Neuronal stem cell (in vitro differentiated cells): ENCODE data around the gene AUTS2.

Source experiments
- DNase-seq: peaks from one replicate; pipeline ENCODE4 v3.0.0-alpha.2; 2013; ENCODE audit warnings: low spot score
- H2AFZ ChIP-seq: one replicate; pipeline ENCODE4 v1.6.1; 2013; ENCODE audit warnings: mild to moderate bottlenecking, low read length, inconsistent platforms
- H2AK5ac ChIP-seq: 2 replicates; pipeline ENCODE4 v1.6.1; 2013; ENCODE audit warnings: low read depth, mild to moderate bottlenecking, inconsistent platforms, low read length, moderate library complexity, mixed read lengths
- H2BK120ac ChIP-seq: 2 replicates; pipeline ENCODE4 v1.6.1; 2013; ENCODE audit warnings: low read depth, mild to moderate bottlenecking, inconsistent platforms, low read length, moderate library complexity, mixed read lengths
- H2BK12ac ChIP-seq: one replicate; pipeline ENCODE4 v1.6.1; 2013; ENCODE audit warnings: low read length, inconsistent platforms
- H2BK15ac ChIP-seq: 2 replicates; pipeline ENCODE4 v1.6.1; 2013; ENCODE audit warnings: mild to moderate bottlenecking, low read length, inconsistent platforms, mixed read lengths
- H2BK5ac ChIP-seq: one replicate; pipeline ENCODE4 v1.6.1; 2013; ENCODE audit warnings: inconsistent platforms, mild to moderate bottlenecking, low read length, moderate library complexity
- H3K14ac ChIP-seq: one replicate; pipeline ENCODE4 v1.6.1; 2013; ENCODE audit warnings: low read length, inconsistent platforms
- H3K18ac ChIP-seq: 2 replicates; pipeline ENCODE4 v1.6.1; 2013; ENCODE audit warnings: low read length, inconsistent platforms
- H3K23ac ChIP-seq: 2 replicates; pipeline ENCODE4 v1.6.1; 2013; ENCODE audit warnings: low read depth, mild to moderate bottlenecking, mixed read lengths, low read length, inconsistent platforms; ENCODE audit not compliant: poor library complexity
- H3K27ac ChIP-seq: replicated peaks from 3 replicates; pipeline ENCODE4 v1.5.1; 2013; ENCODE audit warnings: low read length, inconsistent platforms
- H3K27me3 ChIP-seq, 3 experiments: 2 replicates each; pipeline ENCODE4 v1.6.1; 2013; ENCODE audit warnings: low read length in 3 of 3, mild to moderate bottlenecking in 2 of 3, inconsistent platforms in 1 of 3, low read depth in 1 of 3, mixed read lengths in 1 of 3, moderate library complexity in 1 of 3; ENCODE audit not compliant: control insufficient read depth in 3 of 3, insufficient read depth in 3 of 3
- H3K36me3 ChIP-seq, 2 donors: replicated peaks in 1 of 2; 2 replicates each; pipeline ENCODE4 v1.6.1; 2013; ENCODE audit warnings: low read length in 2 of 2; ENCODE audit not compliant: control insufficient read depth in 2 of 2, insufficient read depth in 2 of 2
- H3K4ac ChIP-seq: 2 replicates; pipeline ENCODE4 v1.6.1; 2013; ENCODE audit warnings: inconsistent platforms, mild to moderate bottlenecking, low read length, moderate library complexity
- H3K4me1 ChIP-seq, 2 donors: 1 replicate in 1 of 2; 2 replicates in 1 of 2; pipeline ENCODE4 v1.6.1; 2013; ENCODE audit warnings: low read length in 2 of 2, low read depth in 1 of 2; ENCODE audit not compliant: control insufficient read depth in 2 of 2, insufficient read depth in 1 of 2
- H3K4me2 ChIP-seq: one replicate; pipeline ENCODE4 v1.6.1; 2013; ENCODE audit warnings: mild to moderate bottlenecking, low read length, inconsistent platforms; ENCODE audit not compliant: insufficient read depth, poor library complexity, severe bottlenecking
- H3K4me3 ChIP-seq, 2 donors: 2 replicates each; pipeline ENCODE4 v1.5.1; 2013; ENCODE audit warnings: low read length in 2 of 2, mild to moderate bottlenecking in 2 of 2, inconsistent platforms in 1 of 2, moderate library complexity in 1 of 2
- H3K79me1 ChIP-seq: one replicate; pipeline ENCODE4 v1.6.1; 2013; ENCODE audit warnings: low read depth, mild to moderate bottlenecking, inconsistent platforms, low read length, moderate library complexity
- H3K9ac ChIP-seq: one replicate; pipeline ENCODE4 v1.6.1; 2013; ENCODE audit warnings: mild to moderate bottlenecking, low read depth, low read length, inconsistent platforms; ENCODE audit not compliant: poor library complexity
- H3K9me3 ChIP-seq, 2 donors: replicated peaks in 1 of 2; 2 replicates each; pipeline versions ENCODE3 to v1.6.1; 2013; ENCODE audit warnings: low read length in 2 of 2, mild to moderate bottlenecking in 2 of 2, inconsistent platforms in 1 of 2, low read depth in 1 of 2, mixed read lengths in 1 of 2, moderate library complexity in 1 of 2; ENCODE audit not compliant: control insufficient read depth in 2 of 2, insufficient read depth in 1 of 2
- H4K8ac ChIP-seq: one replicate; pipeline ENCODE4 v1.6.1; 2013; ENCODE audit warnings: low read depth, mild to moderate bottlenecking, inconsistent platforms, low read length, moderate library complexity
- H4K91ac ChIP-seq: one replicate; pipeline ENCODE4 v1.6.1; 2013; ENCODE audit warnings: low read length, low read depth, mild to moderate bottlenecking, inconsistent platforms; ENCODE audit not compliant: poor library complexity
- WGBS, 2 donors: extraction: QIAGEN DNeasy Blood & Tissue Kit; methylation state at CpG; one replicate each; pipeline ENCODE4 v1.1.7; 2013; ENCODE audit warnings: missing lambda C conversion rate in 2 of 2, mixed read lengths in 1 of 2; ENCODE audit not compliant: insufficient read length in 2 of 2, insufficient replicate concordance in 1 of 2; ENCODE audit errors: extremely low coverage in 2 of 2; 5-methylcytosine and 5-hydroxymethylcytosine counted together

The AUTS2 gene

DNA sequence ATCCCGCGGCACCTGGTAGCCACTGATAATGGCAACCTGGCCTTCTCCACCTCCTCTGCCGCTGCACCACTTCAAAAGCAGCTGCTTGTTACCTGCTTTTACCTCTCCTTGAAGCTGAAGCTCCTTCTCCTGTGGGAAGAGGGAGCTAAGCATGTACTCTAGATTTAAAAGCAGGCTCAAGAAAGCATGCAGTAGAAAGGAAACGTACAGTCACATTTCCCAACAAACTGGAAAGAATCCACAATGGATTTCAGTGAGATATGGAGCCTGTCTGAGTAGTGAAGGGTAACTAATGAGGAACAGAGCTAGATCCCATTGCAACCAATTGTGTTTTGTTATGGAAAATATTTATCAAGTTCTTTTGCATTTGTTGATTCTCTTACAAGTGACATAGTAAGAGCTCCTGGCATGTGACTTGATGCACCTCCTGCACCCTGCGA is 1076.3 kb downstream of the AUTS2 start:
- no peak overlapping the region for H2BK5ac ChIP-seq
- DNase-seq, result no peak
- H3K27ac ChIP-seq, result no peak overlapping the region
- no peak overlapping the region for H2BK120ac ChIP-seq
- no peaks in the 10 kb centered on the region for H3K79me1 ChIP-seq
- H3K9ac ChIP-seq, result no peak overlapping the region
- H2AFZ ChIP-seq, result no peak overlapping the region
- H3K4ac ChIP-seq, result no peak overlapping the region
- no peak overlapping the region for H3K14ac ChIP-seq
- H3K18ac ChIP-seq, result no peak overlapping the region
- no peak overlapping the region for H3K4me2 ChIP-seq
- no peak overlapping the region for H3K4me3 ChIP-seq
- no peak overlapping the region for H2BK15ac ChIP-seq
- H3K36me3 ChIP-seq, result no peaks in the 10 kb centered on the region
- no peaks in the 10 kb centered on the region for H3K27me3 ChIP-seq
- H3K23ac ChIP-seq, result no peak overlapping the region
- no peaks in the 10 kb centered on the region for H3K9me3 ChIP-seq
- H3K4me1 ChIP-seq, result peaks cover 0 to 3% of the 10 kb centered on the region in 2 donors
- H2BK12ac ChIP-seq, result no peak overlapping the region
- no CpG with 5 or more reads among the region's 5 CpGs for WGBS, 2 donors
- H4K8ac ChIP-seq, result no peak overlapping the region
- H4K91ac ChIP-seq, result no peak overlapping the region
- no peak overlapping the region for H2AK5ac ChIP-seq

DNA sequence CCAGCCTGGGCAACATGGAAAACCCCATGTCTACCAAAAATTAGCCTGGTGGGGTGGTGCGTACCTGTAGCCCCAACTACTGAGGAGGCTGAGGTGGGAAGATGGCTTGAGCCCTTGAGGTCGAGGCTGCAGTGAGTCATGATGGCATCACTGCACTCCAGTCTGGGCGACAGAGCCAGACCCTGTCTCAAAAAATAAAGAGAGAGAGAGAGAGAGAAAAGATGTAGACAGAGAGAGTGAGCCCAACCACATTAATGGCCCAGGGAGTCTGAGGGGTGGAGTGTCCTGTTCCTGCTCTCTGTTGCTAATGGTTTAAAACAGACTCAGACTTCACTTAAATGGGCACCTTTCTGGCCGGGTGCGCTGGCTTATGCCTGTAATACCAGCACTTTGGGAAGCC is 1078.0 kb downstream of the AUTS2 start:
- Histone ChIP-seq H3K36me3 (peaks cover 0 to 3% of the 10 kb centered on the region in 2 donors), H4K8ac (no peak overlapping the region), H2BK5ac (no peak overlapping the region), H3K9me3 (no peaks in the 10 kb centered on the region), H3K14ac (no peak overlapping the region), H3K27me3 (peaks cover 0 to 2% (median 0%) of the 10 kb centered on the region in 3 experiments), H3K4ac (no peak overlapping the region), H3K9ac (no peak overlapping the region), H3K18ac (no peak overlapping the region), H3K79me1 (no peaks in the 10 kb centered on the region), H3K4me2 (no peak overlapping the region), H2BK15ac (no peak overlapping the region), H2BK120ac (no peak overlapping the region), H2AFZ (no peak overlapping the region), H2BK12ac (no peak overlapping the region), H3K23ac (no peak overlapping the region), H3K27ac (no peak overlapping the region), H3K4me1 (peaks cover 0 to 6% of the 10 kb centered on the region in 2 donors), H4K91ac (no peak overlapping the region), H3K4me3 (no peak overlapping the region), H2AK5ac (no peak overlapping the region)
- no CpG with 5 or more reads among the region's 5 CpGs for WGBS, 2 donors
- DNase-seq, result no peak

DNA sequence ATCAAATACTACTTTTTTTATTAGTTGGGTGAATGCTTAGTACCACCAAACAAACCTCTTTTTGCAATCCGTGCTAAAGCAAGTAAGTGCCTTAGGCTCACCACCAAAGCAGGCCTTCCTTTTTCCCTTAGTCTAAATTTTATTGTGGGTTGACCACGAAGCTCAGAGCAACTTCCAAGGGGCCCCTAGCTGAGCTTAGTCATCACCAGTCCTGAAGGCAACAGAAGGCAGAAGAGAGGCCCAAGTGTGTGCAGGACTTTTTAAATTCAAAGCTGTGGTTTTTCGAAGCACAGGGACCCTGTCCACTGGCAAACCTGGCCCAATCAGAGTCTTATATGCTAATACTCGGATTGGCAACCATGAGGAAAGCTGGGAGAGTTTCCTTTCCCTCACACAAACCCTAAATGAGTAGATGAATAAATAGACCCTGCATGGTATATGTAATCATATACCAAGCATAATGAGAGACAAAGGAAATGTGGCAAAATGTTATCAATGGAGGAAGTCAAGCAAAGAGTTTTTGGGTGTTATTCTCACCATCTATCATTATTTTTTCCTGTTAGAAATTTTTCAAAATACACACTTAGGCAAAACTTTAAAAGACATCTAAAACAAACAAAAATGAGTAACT is 1080.5 kb downstream of the AUTS2 start:
- H2AK5ac ChIP-seq, result no peak overlapping the region
- no peak overlapping the region for H3K4me3 ChIP-seq

DNA sequence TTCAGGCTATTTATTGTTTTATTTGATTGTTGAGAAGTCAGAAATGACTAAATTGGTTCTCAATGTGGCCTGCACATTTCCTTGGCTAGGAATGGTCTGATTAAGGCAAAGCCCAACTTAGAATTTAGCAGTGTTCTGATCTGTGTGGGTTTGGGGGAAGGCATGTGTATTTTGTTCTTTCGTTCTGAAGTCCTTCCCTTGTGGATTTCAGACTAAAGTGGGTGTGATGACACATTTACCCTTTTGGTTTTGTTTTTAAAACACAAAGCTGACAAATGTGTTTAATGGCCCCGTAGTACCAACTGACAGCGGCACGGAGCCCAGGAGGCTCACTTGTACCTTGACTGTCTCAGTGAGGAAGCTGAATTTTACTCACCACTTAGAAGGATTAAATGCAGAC is 1081.4 kb downstream of the AUTS2 start:
- H3K4me3 ChIP-seq, result no peak overlapping the region
- H4K8ac ChIP-seq, result no peak overlapping the region
- no peak overlapping the region for H2BK5ac ChIP-seq
- H4K91ac ChIP-seq, result no peak overlapping the region
- H3K18ac ChIP-seq, result no peak overlapping the region
- no peak overlapping the region for H2AK5ac ChIP-seq
- no peak overlapping the region for H2BK120ac ChIP-seq
- no peak overlapping the region for H3K23ac ChIP-seq
- no peak overlapping the region for H3K27ac ChIP-seq
- H3K4me1 ChIP-seq, result peaks cover 0 to 3% of the 10 kb centered on the region in 2 donors
- peaks cover 0 to 3% of the 10 kb centered on the region in 2 donors for H3K36me3 ChIP-seq
- H2BK12ac ChIP-seq, result no peak overlapping the region
- no peak overlapping the region for H2BK15ac ChIP-seq
- no peaks in the 10 kb centered on the region for H3K9me3 ChIP-seq
- peaks cover 0 to 7% (median 0%) of the 10 kb centered on the region in 3 experiments for H3K27me3 ChIP-seq
- WGBS, 2 donors, result no CpG with 5 or more reads among the region's 4 CpGs
- no peaks in the 10 kb centered on the region for H3K79me1 ChIP-seq
- H2AFZ ChIP-seq, result no peak overlapping the region
- DNase-seq, result no peak
- H3K4ac ChIP-seq, result no peak overlapping the region
- no peak overlapping the region for H3K14ac ChIP-seq
- no peak overlapping the region for H3K9ac ChIP-seq
- H3K4me2 ChIP-seq, result no peak overlapping the region

More for the DNA sequence above, 1080.5 kb downstream of the AUTS2 start:
- no peak for DNase-seq
- Histone ChIP-seq H4K91ac (no peak overlapping the region), H3K18ac (no peak overlapping the region), H3K4me2 (no peak overlapping the region), H3K36me3 (peaks cover 0 to 3% of the 10 kb centered on the region in 2 donors), H4K8ac (no peak overlapping the region), H2BK5ac (no peak overlapping the region), H3K27ac (no peak overlapping the region), H3K79me1 (no peaks in the 10 kb centered on the region), H2AFZ (no peak overlapping the region), H3K9ac (no peak overlapping the region), H3K27me3 (peaks cover 0 to 5% (median 0%) of the 10 kb centered on the region in 3 experiments), H3K4me1 (peaks cover 0 to 6% of the 10 kb centered on the region in 2 donors), H2BK12ac (no peak overlapping the region), H3K4ac (no peak overlapping the region), H3K14ac (no peak overlapping the region), H2BK15ac (no peak overlapping the region), H2BK120ac (no peak overlapping the region), H3K9me3 (no peaks in the 10 kb centered on the region), H3K23ac (no peak overlapping the region)
- whole genome bisulfite sequencing, 2 donors, result no CpG with 5 or more reads among the region's 4 CpGs
